Tongue (tissue), 2 donors: ENCODE measurements around the gene SH3GL3. TPM values are rescaled to one million over a fixed set of nuclear protein-coding genes. Genes with fewer than 3 reads are reported as not detected.

ENCODE experiments used
- DNase-seq: peaks from one replicate; pipeline ENCODE4 v3.0.0-alpha.2; 2015
- total RNA-seq: library from RNA; depleted of rRNA; stranded (reverse); fragments of >200 nt; gene quantifications from one replicate; pipeline ENCODE4 v1.2.3, GENCODE V29; 2014

SH3GL3 gene
- total RNA-seq, 1 donor from 2014 or later: 7.1 TPM

- no peak for DNase-seq
Observed at GRCh38 chr15:83569341-83569740, 122.2 kb downstream of the SH3GL3 start.

DNA sequence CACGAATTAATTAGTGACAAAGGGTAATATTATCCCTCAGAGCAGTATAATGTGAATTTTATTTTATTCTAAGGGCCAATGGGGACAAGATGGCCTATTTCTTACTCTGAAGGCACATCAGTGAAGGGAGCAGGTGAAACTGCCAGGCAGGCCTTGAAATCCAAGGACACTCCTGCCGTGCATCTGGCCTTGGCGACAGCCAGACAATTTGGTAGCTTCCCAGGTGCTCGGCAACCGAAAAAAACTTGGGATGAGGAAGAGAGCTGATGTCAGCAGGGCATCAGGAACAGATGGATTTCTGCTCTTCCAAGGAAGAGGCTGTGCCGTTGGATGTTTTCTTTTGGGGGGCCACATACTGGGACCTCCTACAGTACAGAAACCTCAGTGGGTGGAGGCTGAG, 123.6 kb downstream of the SH3GL3 start:
- DNase-seq: no peak

GRCh38 chr15:83571820-83572707, 124.9 kb downstream of the SH3GL3 start:
- DNase-seq: peak; percentile 66

DNA sequence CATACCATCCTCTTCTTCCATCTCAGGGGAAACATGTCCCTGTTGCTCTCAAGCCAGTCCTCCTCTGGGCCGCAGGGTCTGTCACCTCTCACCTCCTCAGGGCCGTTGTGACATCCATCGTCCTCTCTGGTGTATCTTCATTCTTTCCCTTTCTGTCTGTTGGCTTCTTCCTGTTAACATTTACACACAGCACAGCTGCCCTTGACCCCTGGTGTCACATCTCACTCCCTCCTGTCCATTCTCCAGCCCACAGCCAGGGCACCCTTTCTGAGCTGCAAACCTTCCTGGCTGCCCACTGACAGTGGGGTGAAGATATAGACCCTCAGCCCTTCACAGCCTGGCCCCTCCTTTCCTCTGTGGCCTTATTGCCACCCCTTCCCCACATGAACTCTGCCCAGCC, 127.2 kb downstream of the SH3GL3 start:
- no peak for DNase-seq

- DNase-seq: peak; percentile 19
Observed at GRCh38 chr15:83578691-83579090, 131.6 kb downstream of the SH3GL3 start.

- DNase-seq: no peak
Observed at GRCh38 chr15:83581381-83581780, 134.2 kb downstream of the SH3GL3 start.

GRCh38 chr15:83582381-83582780, 135.2 kb downstream of the SH3GL3 start:
- no peak for DNase-seq

DNA sequence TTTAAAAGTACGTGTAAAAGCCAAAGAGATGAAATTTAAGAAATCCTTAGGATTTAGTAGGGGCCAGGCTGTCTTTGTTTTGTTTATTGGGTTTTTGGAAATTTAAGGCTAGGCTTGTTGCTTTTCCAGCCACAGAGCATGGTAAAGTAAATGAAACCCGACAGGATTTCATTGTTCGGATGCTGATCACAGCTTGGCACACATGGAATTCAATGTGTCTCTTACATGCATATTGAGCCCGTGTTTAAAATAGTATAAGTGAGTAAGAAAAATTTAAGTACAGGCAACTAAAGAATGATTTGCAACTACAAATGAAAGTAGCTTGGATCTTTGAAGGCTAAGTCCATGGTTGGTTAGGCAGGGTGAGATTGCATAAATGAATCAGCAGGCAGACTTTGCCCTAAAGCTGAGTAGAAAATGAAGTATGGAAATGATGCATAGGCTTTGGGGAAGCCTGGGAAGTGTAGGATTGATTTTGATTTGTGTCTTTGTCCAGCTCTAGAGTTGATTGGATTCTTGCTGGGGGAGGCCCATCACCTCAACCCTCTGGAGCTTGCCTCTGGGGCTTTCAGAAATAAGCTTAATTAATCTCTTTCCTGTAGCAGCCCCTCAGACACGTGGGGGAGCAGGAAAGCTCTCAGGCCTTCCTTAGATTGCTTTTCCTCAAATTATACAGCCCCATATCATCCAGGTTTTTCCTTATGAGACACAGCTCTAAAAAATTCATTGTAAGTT, 138.6 kb downstream of the SH3GL3 start:
- DNase-seq: no peak

- peak; percentile 43 for DNase-seq
Observed at GRCh38 chr15:83587091-83587490, 139.9 kb downstream of the SH3GL3 start.

GRCh38 chr15:83588441-83588840, 141.3 kb downstream of the SH3GL3 start:
- DNase-seq: peak; percentile 24

- peak; percentile 21 for DNase-seq
Observed at GRCh38 chr15:83592370-83593040, 145.4 kb downstream of the SH3GL3 start.

DNA sequence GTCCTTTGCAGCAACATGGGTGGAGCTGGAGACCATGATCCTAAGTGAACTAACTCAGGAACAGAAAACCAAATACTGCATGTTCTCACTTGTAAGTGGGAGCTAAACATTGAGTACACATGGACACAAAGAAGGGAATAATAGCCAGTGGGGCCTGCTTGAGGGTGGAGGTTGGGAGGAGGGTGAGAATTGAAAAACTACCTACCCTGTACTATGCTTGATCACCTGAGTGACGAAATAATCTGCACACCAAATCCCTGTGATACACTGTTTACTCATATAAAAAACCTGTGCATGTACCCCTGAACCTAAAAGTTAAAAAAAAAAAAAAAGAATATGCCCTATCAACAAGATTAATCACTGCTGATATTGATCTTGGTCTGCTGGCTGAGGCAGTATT, 148.1 kb downstream of the SH3GL3 start:
- no peak for DNase-seq

DNA sequence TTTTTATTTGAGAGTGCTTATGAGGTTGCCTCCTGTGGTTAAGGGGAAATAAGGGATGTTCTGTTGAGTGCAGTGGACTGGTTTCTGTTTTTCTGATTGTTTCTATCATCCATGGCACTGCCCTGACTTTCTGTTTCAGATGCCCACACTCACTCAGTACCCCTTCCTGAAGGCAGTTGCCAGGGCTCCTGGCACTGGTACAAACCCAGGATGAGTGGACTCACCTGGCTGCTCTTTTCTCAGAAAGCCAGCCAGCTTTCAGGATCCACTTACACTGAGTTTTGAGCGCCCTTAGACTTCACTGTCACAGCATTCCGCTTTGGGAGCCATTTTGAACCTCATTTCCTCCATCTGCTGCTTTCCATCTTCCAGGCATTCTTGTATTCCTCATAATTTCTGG, 150.9 kb downstream of the SH3GL3 start:
- DNase-seq: no peak

DNA sequence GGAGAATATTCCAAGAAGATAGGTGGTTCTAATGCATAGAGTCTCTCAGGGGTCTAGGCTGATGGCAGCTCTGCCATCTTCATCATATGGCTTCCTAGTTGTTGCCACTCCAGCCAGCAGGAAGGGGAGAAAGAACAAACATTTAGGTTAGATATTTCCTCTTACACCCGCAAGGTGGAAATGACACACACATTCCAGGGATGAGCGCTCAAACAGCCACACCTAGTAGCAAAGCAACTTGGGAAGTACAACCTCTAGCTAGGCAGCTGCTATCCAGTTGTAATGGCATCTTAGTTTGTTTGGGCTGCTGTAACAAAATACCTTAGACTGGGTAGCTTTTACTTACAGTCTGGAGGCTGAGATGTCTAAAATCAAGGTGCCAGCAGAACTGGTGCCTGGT, 154.9 kb downstream of the SH3GL3 start:
- DNase-seq: no peak

DNA sequence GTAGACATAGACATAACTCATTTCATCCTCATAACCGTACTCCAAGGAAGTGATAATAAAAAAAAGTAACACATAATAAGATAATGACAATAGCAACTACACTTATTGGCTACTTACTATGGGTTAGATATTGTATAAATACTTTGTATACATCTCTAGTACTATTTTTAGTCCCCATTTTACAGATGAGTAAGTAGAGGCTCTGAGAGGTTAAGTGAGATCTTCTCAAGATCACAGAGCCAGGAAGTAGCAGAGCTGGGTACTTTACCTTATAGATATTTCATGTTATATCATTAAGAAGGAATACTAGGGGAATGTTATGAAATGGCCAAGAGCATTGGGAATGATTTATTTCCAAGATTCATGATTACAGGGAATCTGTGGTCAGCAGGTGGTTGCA, 157.4 kb downstream of the SH3GL3 start:
- DNase-seq: no peak

- peak; percentile 68 for DNase-seq
Observed at GRCh38 chr15:83605111-83605945, 158.2 kb downstream of the SH3GL3 start.

DNA sequence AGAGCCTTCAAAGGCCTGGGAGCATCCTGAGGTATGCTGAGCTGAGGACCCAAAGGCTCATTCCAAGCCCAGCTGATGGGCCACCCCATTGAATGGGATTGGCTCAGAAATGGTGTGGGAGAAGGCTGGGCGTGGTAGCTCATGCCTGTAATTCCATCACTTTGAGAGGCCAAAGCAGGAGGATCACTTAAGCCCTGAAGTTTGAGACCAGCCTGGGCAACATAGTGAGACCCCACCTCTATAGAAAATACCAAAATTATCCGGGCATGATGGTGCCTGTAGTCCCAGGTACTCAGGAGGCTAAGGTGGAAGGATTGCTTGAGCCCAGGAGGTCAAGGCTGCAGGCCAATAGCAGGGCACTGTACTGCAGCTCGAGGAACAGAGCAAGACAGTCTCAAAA, 163.0 kb downstream of the SH3GL3 start:
- DNase-seq: no peak

- no peak for DNase-seq
Observed at GRCh38 chr15:83610901-83611685, 164.0 kb downstream of the SH3GL3 start.

- DNase-seq: no peak
Observed at GRCh38 chr15:83612226-83612625, 165.1 kb downstream of the SH3GL3 start.

DNA sequence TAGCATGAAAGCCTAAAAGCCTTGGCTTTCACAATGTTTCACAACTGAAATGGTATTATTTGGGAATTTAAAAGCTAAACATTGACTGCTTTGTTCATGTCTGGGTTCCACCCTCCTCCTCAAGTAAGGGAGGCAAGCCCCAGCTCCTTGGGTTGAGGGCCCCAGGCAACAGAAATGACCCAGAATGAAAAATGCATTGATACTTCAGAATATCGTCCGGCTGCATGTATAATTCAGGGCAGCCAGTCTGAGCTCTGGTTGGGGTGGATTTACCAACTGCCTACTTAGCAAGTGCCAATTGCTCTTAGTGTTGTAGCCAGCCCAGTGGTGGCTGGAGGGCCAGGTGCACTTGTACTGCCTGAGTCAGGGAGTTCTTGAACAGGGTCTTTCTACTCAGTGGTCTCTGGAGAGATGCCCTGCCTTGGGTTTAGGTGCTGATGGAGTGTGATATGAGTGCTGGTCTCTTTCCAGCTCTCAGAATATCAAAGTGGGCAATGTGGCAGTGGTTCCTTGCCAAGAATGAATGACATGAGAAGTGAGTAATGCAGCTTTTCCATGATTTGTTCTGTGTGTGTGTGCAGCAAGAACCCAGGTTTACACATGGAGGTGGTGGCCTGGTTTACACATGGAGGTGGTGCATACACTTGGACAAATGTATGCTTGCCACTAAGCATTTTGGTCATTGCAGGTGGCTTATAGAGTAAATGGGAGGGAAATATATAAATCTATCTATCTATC, 165.9 kb downstream of the SH3GL3 start:
- DNase-seq: no peak
